SU-DHL-6 (cell line): ENCODE data around the gene ALDH1A3.

ENCODE experiments used
- H2AFZ ChIP-seq: fragments of 200-600 bp; sonication (generic); 2 replicates; pipeline ENCODE4 v1.6.1; 2014; ENCODE audit warnings: low read depth, mild to moderate bottlenecking, moderate library complexity, mixed read lengths, antibody characterized with exemption, low read length; ENCODE audit not compliant: severe bottlenecking
- H3F3A ChIP-seq: fragments of 200-600 bp; shearing (Covaris generic); 2 replicates; pipeline ENCODE4 v1.6.0; 2016; ENCODE audit warnings: antibody characterized with exemption, mild to moderate bottlenecking; ENCODE audit not compliant: insufficient read depth
- H3K27ac ChIP-seq: fragments of 200-600 bp; sonication (generic); 2 replicates; pipeline ENCODE4 v1.5.1; 2016; ENCODE audit warnings: low read depth, mild to moderate bottlenecking, low read length, moderate library complexity, mixed read lengths
- H3K27me3 ChIP-seq: fragments of 200-600 bp; sonication (generic), shearing (Covaris generic); 2 replicates; pipeline ENCODE4 v1.6.0; 2014; ENCODE audit warnings: mild to moderate bottlenecking, low read length
- H3K36me3 ChIP-seq: fragments of 200-600 bp; sonication (generic); 2 replicates; pipeline ENCODE4 v1.6.1; 2014; ENCODE audit warnings: mild to moderate bottlenecking, low read length, mixed read lengths
- H3K4me2 ChIP-seq: fragments of 300-600, 200-600 bp; shearing (Covaris generic), sonication (generic); 2 replicates; pipeline ENCODE4 v1.6.0; 2014; ENCODE audit warnings: low read length, low read depth, mild to moderate bottlenecking; ENCODE audit not compliant: poor library complexity, severe bottlenecking
- H3K4me3 ChIP-seq: fragments of 200-600 bp; sonication (generic); 2 replicates; pipeline ENCODE4 v1.5.1; 2014; ENCODE audit warnings: antibody characterized with exemption, low read length, mild to moderate bottlenecking, mixed read lengths; ENCODE audit not compliant: insufficient read depth, poor library complexity, severe bottlenecking
- H3K79me2 ChIP-seq: fragments of 200-600 bp; sonication (generic); 2 replicates; pipeline ENCODE4 v1.6.1; 2014; ENCODE audit warnings: mild to moderate bottlenecking, low read length, moderate library complexity; ENCODE audit not compliant: insufficient read depth
- H3K9ac ChIP-seq: fragments of 200-600 bp; sonication (generic); 2 replicates; pipeline ENCODE4 v1.7.0; 2014; ENCODE audit warnings: mild to moderate bottlenecking, low read length
- H3K9me2 ChIP-seq: fragments of 200-600 bp; sonication (generic); replicated peaks from 2 replicates; pipeline ENCODE4 v1.6.1; 2014; ENCODE audit warnings: low read length; ENCODE audit not compliant: insufficient read depth
- H3K9me3 ChIP-seq: fragments of 200-600 bp; sonication (generic); 2 replicates; pipeline ENCODE4 v1.6.1; 2014; ENCODE audit warnings: low read length, mixed read lengths; ENCODE audit not compliant: insufficient read depth
- H4K20me1 ChIP-seq: fragments of 200-600 bp; sonication (generic); 2 replicates; pipeline ENCODE4 v1.6.1; 2014; ENCODE audit warnings: low read depth, mild to moderate bottlenecking, antibody characterized with exemption, low read length, moderate library complexity, mixed read lengths
- EZH2phosphoT487 ChIP-seq: fragments of 200-600 bp; sonication (generic), shearing (Covaris generic); conservative IDR thresholded peaks from 2 replicates; pipeline ENCODE4 v1.6.1; 2018; ENCODE audit warnings: mild to moderate bottlenecking, antibody characterized with exemption, low read length, moderate library complexity, mixed read lengths
- TF ChIP-seq, protein P1 (sequence below): fragments of 200-600 bp; sonication (generic); IDR thresholded peaks from one replicate; pipeline ENCODE4 v1.5.1; 2017; ENCODE audit warnings: antibody characterized with exemption, mild to moderate bottlenecking, low read length, moderate library complexity; ENCODE audit not compliant: insufficient read depth, poor library complexity, severe bottlenecking

Gene ALDH1A3

DNA sequence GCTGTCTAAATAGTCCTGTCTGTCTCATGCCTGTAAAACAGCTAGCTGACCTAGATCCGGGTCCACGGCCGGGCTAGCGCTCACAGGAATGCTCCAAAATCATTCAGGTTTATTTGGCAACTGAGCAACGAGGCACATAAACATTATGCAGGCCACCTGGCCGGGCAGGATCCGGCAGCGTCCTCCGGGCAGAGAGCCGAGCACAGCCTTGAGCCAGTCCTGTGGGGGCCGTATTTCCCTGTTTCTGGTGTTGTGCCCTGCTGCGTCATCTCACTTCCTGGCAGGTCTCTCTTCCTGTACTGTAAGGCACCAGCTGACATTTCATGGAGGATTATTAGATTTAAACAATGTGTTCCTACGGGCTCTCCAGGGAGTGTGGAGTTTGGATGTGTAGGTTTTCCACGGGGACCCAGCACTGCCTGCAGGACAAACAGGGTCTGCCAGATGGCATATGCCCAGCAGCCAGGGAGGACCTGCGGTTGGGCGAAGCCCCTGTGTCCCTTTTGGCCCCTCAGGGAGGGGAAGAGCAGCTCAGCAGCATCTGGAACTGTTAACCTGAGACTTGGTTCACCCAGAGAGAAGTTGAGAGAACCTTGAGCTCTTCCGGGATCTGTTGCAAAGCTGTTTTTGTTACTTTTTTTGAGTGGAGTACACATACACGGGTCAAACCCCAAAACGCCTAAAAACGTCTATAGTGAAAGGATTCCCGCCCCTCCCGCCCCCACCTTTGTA lies 23.0 kb downstream of the ALDH1A3 start:
- no peaks in the 10 kb centered on the region for H3K36me3 ChIP-seq
- no peaks in the 10 kb centered on the region for H4K20me1 ChIP-seq
- H3K79me2 ChIP-seq: no peaks in the 10 kb centered on the region
- no peak overlapping the region for H3K9ac ChIP-seq
- no peak overlapping the region for H2AFZ ChIP-seq
- no peaks in the 10 kb centered on the region for H3K27me3 ChIP-seq
- no peak overlapping the region for H3K4me3 ChIP-seq
- no peak overlapping the region for H3K4me2 ChIP-seq
- H3F3A ChIP-seq: no peaks in the 10 kb centered on the region
- no peak overlapping the region for H3K27ac ChIP-seq
- TF ChIP-seq, protein P1, sequence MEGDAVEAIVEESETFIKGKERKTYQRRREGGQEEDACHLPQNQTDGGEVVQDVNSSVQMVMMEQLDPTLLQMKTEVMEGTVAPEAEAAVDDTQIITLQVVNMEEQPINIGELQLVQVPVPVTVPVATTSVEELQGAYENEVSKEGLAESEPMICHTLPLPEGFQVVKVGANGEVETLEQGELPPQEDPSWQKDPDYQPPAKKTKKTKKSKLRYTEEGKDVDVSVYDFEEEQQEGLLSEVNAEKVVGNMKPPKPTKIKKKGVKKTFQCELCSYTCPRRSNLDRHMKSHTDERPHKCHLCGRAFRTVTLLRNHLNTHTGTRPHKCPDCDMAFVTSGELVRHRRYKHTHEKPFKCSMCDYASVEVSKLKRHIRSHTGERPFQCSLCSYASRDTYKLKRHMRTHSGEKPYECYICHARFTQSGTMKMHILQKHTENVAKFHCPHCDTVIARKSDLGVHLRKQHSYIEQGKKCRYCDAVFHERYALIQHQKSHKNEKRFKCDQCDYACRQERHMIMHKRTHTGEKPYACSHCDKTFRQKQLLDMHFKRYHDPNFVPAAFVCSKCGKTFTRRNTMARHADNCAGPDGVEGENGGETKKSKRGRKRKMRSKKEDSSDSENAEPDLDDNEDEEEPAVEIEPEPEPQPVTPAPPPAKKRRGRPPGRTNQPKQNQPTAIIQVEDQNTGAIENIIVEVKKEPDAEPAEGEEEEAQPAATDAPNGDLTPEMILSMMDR: no peak
- no peak for TF ChIP-seq EZH2phosphoT487
- no peaks in the 10 kb centered on the region for H3K9me3 ChIP-seq
- H3K9me2 ChIP-seq: no peaks in the 10 kb centered on the region

DNA sequence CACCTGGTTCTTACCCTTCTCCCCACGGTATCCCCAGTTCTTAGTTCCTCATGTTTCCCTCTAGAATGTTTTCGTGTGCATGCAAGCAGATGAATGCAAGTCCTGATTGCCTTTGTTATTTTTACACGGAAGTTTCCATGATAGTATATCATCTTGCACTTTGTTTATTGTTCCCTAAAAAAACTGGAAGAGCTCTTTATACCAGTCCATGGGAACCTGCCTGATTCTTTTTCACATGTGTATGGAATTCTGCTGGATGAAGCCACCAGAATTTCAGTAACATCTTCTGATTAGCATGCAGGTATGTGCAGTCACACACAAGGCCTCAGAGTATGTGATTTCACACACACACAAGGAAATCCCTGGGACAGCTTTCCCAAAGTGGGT lies 23.5 kb downstream of the ALDH1A3 start:
- no peaks in the 10 kb centered on the region for H3K9me2 ChIP-seq
- no peak overlapping the region for H2AFZ ChIP-seq
- no peak overlapping the region for H3K9ac ChIP-seq
- H3K9me3 ChIP-seq: no peaks in the 10 kb centered on the region
- H3K27me3 ChIP-seq: no peaks in the 10 kb centered on the region
- no peak overlapping the region for H3K27ac ChIP-seq
- H3K36me3 ChIP-seq: no peaks in the 10 kb centered on the region
- no peaks in the 10 kb centered on the region for H4K20me1 ChIP-seq
- H3K79me2 ChIP-seq: no peaks in the 10 kb centered on the region
- no peak overlapping the region for H3K4me2 ChIP-seq
- no peak overlapping the region for H3K4me3 ChIP-seq
- no peaks in the 10 kb centered on the region for H3F3A ChIP-seq
- TF ChIP-seq EZH2phosphoT487: no peak
- TF ChIP-seq, protein P1: no peak

DNA sequence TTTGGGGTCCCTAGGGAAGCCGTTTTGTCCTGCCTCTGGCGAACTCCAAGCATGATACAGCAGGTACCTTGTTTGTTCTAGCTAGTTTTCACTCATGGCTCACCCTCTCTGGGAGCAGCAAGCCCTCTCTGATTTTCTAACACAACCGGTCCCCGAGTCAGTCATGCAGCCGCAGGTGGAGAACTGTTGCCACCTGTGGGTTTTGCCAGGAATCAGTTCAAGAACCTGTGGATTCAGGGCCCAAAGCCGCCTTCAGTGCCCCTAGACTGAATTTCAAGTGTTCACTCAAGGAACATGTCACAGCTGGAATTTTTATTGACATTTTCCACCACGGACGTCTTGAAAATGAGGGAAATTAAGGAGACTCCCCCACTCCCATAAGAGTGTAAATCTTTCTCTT lies 26.2 kb downstream of the ALDH1A3 start:
- H3K9me3 ChIP-seq: no peaks in the 10 kb centered on the region
- no peaks in the 10 kb centered on the region for H3K27me3 ChIP-seq
- H3K4me3 ChIP-seq: no peak overlapping the region
- H3K9me2 ChIP-seq: no peaks in the 10 kb centered on the region
- no peaks in the 10 kb centered on the region for H3K79me2 ChIP-seq
- no peaks in the 10 kb centered on the region for H3K36me3 ChIP-seq
- H3K27ac ChIP-seq: no peak overlapping the region
- H4K20me1 ChIP-seq: no peaks in the 10 kb centered on the region
- TF ChIP-seq, protein P1: no peak
- TF ChIP-seq EZH2phosphoT487: no peak
- no peaks in the 10 kb centered on the region for H3F3A ChIP-seq
- no peak overlapping the region for H2AFZ ChIP-seq
- no peak overlapping the region for H3K9ac ChIP-seq
- H3K4me2 ChIP-seq: no peak overlapping the region
